SK-N-SH (cell line): ENCODE data around the gene TFB1M. TPM values are rescaled to one million over a fixed set of nuclear protein-coding genes. Genes with fewer than 3 reads are reported as not detected.

Experiments
- CTCF ChIA-PET: fragments of 300-600, 350-600 bp; formaldehyde crosslinking; extraction: SDS; loops from one replicate; lab custom pipeline; 2021; lab: Yijun Ruan, JAX
- POLR2A ChIA-PET: fragments of 350-600 bp; sonication (Branson Sonifier 250); formaldehyde crosslinking; extraction: SDS; loops from one replicate; lab custom pipeline; 2020; ENCODE audit warnings: antibody characterized with exemption, inconsistent platforms; lab: Yijun Ruan, JAX
- DNase-seq: peaks from one replicate; pipeline ENCODE4 v3.0.0; 2012
- H2AFZ ChIP-seq: fragments of 200-600 bp; sonication (generic); 2 replicates; pipeline ENCODE4 v1.8.1; 2016; ENCODE audit warnings: antibody characterized with exemption, mild to moderate bottlenecking, low read depth
- H3F3A ChIP-seq: fragments of 200-600 bp; sonication (generic); replicated peaks from 2 replicates; pipeline ENCODE3; 2016; ENCODE audit warnings: antibody characterized with exemption, mild to moderate bottlenecking; ENCODE audit not compliant: insufficient read depth
- H3K27ac ChIP-seq, 2 experiments: fragments of 200-500 bp in 1 of 2; fragments of 200-600 bp in 1 of 2; sonication (Bioruptor generic) in 1 of 2; sonication (generic), shearing (Covaris generic) in 1 of 2; 2 replicates each; pipeline versions ENCODE4 v1.5.1 to v1.6.1; 2014 to 2016; ENCODE audit warnings: low read depth in 2 of 2, inconsistent platforms in 1 of 2, low read length in 1 of 2, mild to moderate bottlenecking in 1 of 2, mixed read lengths in 1 of 2
- H3K27me3 ChIP-seq: fragments of 200-600 bp; sonication (generic), shearing (Covaris generic); 2 replicates; pipeline ENCODE4 v1.6.1; 2016; ENCODE audit warnings: mixed run types; ENCODE audit not compliant: insufficient read depth
- H3K36me3 ChIP-seq, 2 experiments: fragments of 200-500 bp in 1 of 2; fragments of 200-600 bp in 1 of 2; sonication (Bioruptor generic) in 1 of 2; sonication (generic) in 1 of 2; replicated peaks in 1 of 2; 2 replicates each; pipeline versions ENCODE3 to v1.5.1; 2014 to 2016; ENCODE audit warnings: low read length in 1 of 2, mild to moderate bottlenecking in 1 of 2; ENCODE audit not compliant: insufficient read depth in 2 of 2, control insufficient read depth in 1 of 2
- H3K4me1 ChIP-seq, 2 experiments: fragments of 200-500 bp in 1 of 2; fragments of 200-600 bp in 1 of 2; sonication (Bioruptor generic) in 1 of 2; sonication (generic), shearing (Covaris generic) in 1 of 2; 2 replicates each; pipeline versions ENCODE4 v1.5.1 to v1.6.1; 2014 to 2016; ENCODE audit warnings: low read depth in 1 of 2, low read length in 1 of 2, mixed run types in 1 of 2; ENCODE audit not compliant: insufficient read depth in 2 of 2, control insufficient read depth in 1 of 2
- H3K4me2 ChIP-seq: fragments of 200-600 bp; sonication (generic), shearing (Covaris generic); 2 replicates; pipeline ENCODE4 v1.6.1; 2017; ENCODE audit warnings: mixed run types
- H3K4me3 ChIP-seq, 2 experiments: fragments of 200-500 bp in 1 of 2; fragments of 200-600 bp in 1 of 2; sonication (Bioruptor generic) in 1 of 2; sonication (generic), shearing (Covaris generic) in 1 of 2; 2 replicates each; pipeline versions ENCODE4 v1.5.1 to v1.8.1; 2014 to 2016; ENCODE audit warnings: low read depth in 2 of 2, inconsistent platforms in 1 of 2, low read length in 1 of 2, mild to moderate bottlenecking in 1 of 2, mixed read lengths in 1 of 2, moderate library complexity in 1 of 2
- H3K79me2 ChIP-seq: fragments of 200-600 bp; sonication (generic); 2 replicates; pipeline ENCODE4 v1.8.1; 2017; ENCODE audit warnings: mild to moderate bottlenecking; ENCODE audit not compliant: insufficient read depth
- H3K9ac ChIP-seq: fragments of 200-600 bp; sonication (generic); 2 replicates; pipeline ENCODE4 v1.6.1; 2017; ENCODE audit warnings: mixed run types
- H3K9me2 ChIP-seq: fragments of 200-600 bp; sonication (generic); 2 replicates; pipeline ENCODE4 v1.6.1; 2017; ENCODE audit warnings: mixed run types
- H3K9me3 ChIP-seq: fragments of 200-600 bp; sonication (generic); 2 replicates; pipeline ENCODE4 v1.6.1; 2017; ENCODE audit warnings: mixed run types, mild to moderate bottlenecking, moderate library complexity
- H4K20me1 ChIP-seq: fragments of 200-600 bp; sonication (generic); 2 replicates; pipeline ENCODE4 v1.6.1; 2017; ENCODE audit warnings: mild to moderate bottlenecking, mixed run types; ENCODE audit not compliant: insufficient read depth
- CHD2 ChIP-seq: fragments of 150-350 bp; IDR thresholded peaks from 2 replicates; pipeline ENCODE4 v1.6.1; 2018; ENCODE audit warnings: low read length; ENCODE audit not compliant: partially characterized antibody
- ELF1 ChIP-seq: IDR thresholded peaks from 2 replicates; pipeline ENCODE4 v1.4.0; 2012
- EP300 ChIP-seq, 2 experiments: IDR thresholded peaks; 2 replicates each; pipeline versions ENCODE4 v1.4.0 to v1.6.1; 2012; ENCODE audit warnings: borderline replicate concordance in 1 of 2, low read depth in 1 of 2, low read length in 1 of 2
- EZH2phosphoT487 ChIP-seq: fragments of 200-600 bp; sonication (generic); IDR thresholded peaks from 2 replicates; pipeline ENCODE4 v1.6.1; 2017; ENCODE audit warnings: low read depth, mixed run types, mild to moderate bottlenecking, antibody characterized with exemption, moderate library complexity, borderline replicate concordance
- FOSL2 ChIP-seq: IDR thresholded peaks from 2 replicates; pipeline ENCODE4 v1.4.0; 2012; ENCODE audit warnings: low read depth, mild to moderate bottlenecking, moderate library complexity, borderline replicate concordance
- FOXJ3 ChIP-seq: sonication (generic); formaldehyde crosslinking; IDR thresholded peaks from 2 replicates; pipeline ENCODE4 v1.5.1; 2020; ENCODE audit warnings: mild to moderate bottlenecking, missing genetic modification reagents
- FOXM1 ChIP-seq: IDR thresholded peaks from 2 replicates; pipeline ENCODE4 v1.4.0; 2012; ENCODE audit warnings: low read depth, mild to moderate bottlenecking
- GABPA ChIP-seq: IDR thresholded peaks from 2 replicates; pipeline ENCODE4 v1.4.0; 2012; ENCODE audit warnings: low read depth, mild to moderate bottlenecking
- GATA2 ChIP-seq: sonication (generic); formaldehyde crosslinking; IDR thresholded peaks from 2 replicates; pipeline ENCODE4 v1.5.0; 2020; ENCODE audit warnings: mild to moderate bottlenecking, missing genetic modification reagents
- JUND ChIP-seq: IDR thresholded peaks from 2 replicates; pipeline ENCODE4 v1.4.0; 2012
- MAX ChIP-seq: IDR thresholded peaks from 2 replicates; pipeline ENCODE4 v1.4.0; 2012; ENCODE audit warnings: low read depth
- MEF2A ChIP-seq: IDR thresholded peaks from 2 replicates; pipeline ENCODE4 v1.4.0; 2012; ENCODE audit warnings: low read depth, borderline replicate concordance
- MXI1 ChIP-seq: IDR thresholded peaks from 2 replicates; pipeline ENCODE4 v1.6.1; 2012; ENCODE audit warnings: mild to moderate bottlenecking, low read depth, low read length, improper control_type of control experiment
- RAD21 ChIP-seq: IDR thresholded peaks from 2 replicates; pipeline ENCODE4 v1.6.1; 2012; ENCODE audit warnings: mild to moderate bottlenecking, low read length
- RCOR1 ChIP-seq: fragments of 150-350 bp; IDR thresholded peaks from 2 replicates; pipeline ENCODE4 v1.6.1; 2017; ENCODE audit warnings: antibody characterized with exemption, low read length
- REST ChIP-seq: IDR thresholded peaks from 2 replicates; pipeline ENCODE4 v1.6.1; 2012; ENCODE audit warnings: mild to moderate bottlenecking, low read depth, low read length, moderate library complexity
- RFX5 ChIP-seq: IDR thresholded peaks from 2 replicates; pipeline ENCODE4 v1.6.1; 2012; ENCODE audit warnings: mild to moderate bottlenecking, improper control_type of control experiment, low read length
- RXRA ChIP-seq: IDR thresholded peaks from 2 replicates; pipeline ENCODE4 v1.4.0; 2012; ENCODE audit warnings: low read depth, mild to moderate bottlenecking, borderline replicate concordance
- SIN3A ChIP-seq: IDR thresholded peaks from 2 replicates; pipeline ENCODE4 v1.6.1; 2012; ENCODE audit warnings: low read depth, mild to moderate bottlenecking, low read length, moderate library complexity, borderline replicate concordance
- SMC3 ChIP-seq: IDR thresholded peaks from 2 replicates; pipeline ENCODE4 v1.6.1; 2012; ENCODE audit warnings: low read depth, low read length, improper control_type of control experiment
- TCF12 ChIP-seq: IDR thresholded peaks from 2 replicates; pipeline ENCODE4 v1.4.0; 2012
- WGBS: methylation state at CpG from one replicate; pipeline ENCODE4 v1.1.6; 2017; ENCODE audit warnings: low lambda C conversion rate; 5-methylcytosine and 5-hydroxymethylcytosine counted together
- polyA plus RNA-seq, 3 experiments: library from polyadenylated mRNA; depleted of rRNA; stranded (reverse); fragments of >200 nt; gene quantifications; 2 replicates each; pipeline ENCODE4 v1.2.3, GENCODE V29; 2012
- TF ChIP-seq, protein P1 (sequence below): fragments of 150-350 bp; IDR thresholded peaks from 2 replicates; pipeline ENCODE4 v1.6.1; 2016; ENCODE audit warnings: mild to moderate bottlenecking, low read depth, low read length
- TF ChIP-seq, protein P2 (sequence below): IDR thresholded peaks from 2 replicates; pipeline ENCODE4; 2012
- TF ChIP-seq, protein P3 (sequence below): IDR thresholded peaks from 2 replicates; pipeline ENCODE4 v1.4.0; 2012; ENCODE audit warnings: low read depth, borderline replicate concordance

TFB1M gene
- polyA plus RNA-seq, 1 of the 3 experiments (the other 2 are of a cell fraction) = 28.4 TPM

GRCh38 chr6:155347800-155348199 lies 33.5 kb upstream of the TFB1M start:
- Histone ChIP-seq H3K4me3 (no peak overlapping the region), H3K4me2 (no peak overlapping the region), H3F3A (peaks cover 3% of the 10 kb centered on the region), H3K27ac (no peak overlapping the region), H2AFZ (no peak overlapping the region), H3K4me1 (no peaks in the 10 kb centered on the region), H3K9me2 (no peaks in the 10 kb centered on the region), H3K79me2 (no peaks in the 10 kb centered on the region), H3K27me3 (no peaks in the 10 kb centered on the region), H3K9ac (no peak overlapping the region), H3K9me3 (no peaks in the 10 kb centered on the region; the same call in 1 of the 2 replicates), H3K36me3 (no peaks in the 10 kb centered on the region), H4K20me1 (no peaks in the 10 kb centered on the region)
- CTCF ChIA-PET = no interaction called here
- WGBS = 56% methylated on average over 1 of the region's 1 CpG
- TF ChIP-seq MAX (no peak), RFX5 (no peak), FOSL2 (no peak), SIN3A (no peak), SMC3 (no peak), CHD2 (no peak), ELF1 (no peak), TCF12 (no peak), RAD21 (no peak), EZH2phosphoT487 (no peak), GATA2 (CRISPR knock-in tag) (no peak), JUND (no peak), RCOR1 (no peak), MEF2A (no peak), FOXJ3 (CRISPR knock-in tag) (no peak)
- TF ChIP-seq, protein P1, sequence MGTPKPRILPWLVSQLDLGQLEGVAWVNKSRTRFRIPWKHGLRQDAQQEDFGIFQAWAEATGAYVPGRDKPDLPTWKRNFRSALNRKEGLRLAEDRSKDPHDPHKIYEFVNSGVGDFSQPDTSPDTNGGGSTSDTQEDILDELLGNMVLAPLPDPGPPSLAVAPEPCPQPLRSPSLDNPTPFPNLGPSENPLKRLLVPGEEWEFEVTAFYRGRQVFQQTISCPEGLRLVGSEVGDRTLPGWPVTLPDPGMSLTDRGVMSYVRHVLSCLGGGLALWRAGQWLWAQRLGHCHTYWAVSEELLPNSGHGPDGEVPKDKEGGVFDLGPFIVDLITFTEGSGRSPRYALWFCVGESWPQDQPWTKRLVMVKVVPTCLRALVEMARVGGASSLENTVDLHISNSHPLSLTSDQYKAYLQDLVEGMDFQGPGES = no peak
- TF ChIP-seq, protein P2, sequence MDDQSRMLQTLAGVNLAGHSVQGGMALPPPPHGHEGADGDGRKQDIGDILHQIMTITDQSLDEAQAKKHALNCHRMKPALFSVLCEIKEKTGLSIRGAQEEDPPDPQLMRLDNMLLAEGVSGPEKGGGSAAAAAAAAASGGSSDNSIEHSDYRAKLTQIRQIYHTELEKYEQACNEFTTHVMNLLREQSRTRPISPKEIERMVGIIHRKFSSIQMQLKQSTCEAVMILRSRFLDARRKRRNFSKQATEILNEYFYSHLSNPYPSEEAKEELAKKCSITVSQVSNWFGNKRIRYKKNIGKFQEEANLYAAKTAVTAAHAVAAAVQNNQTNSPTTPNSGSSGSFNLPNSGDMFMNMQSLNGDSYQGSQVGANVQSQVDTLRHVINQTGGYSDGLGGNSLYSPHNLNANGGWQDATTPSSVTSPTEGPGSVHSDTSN = no peak
- no peak for DNase-seq
- POLR2A ChIA-PET = no interaction called here

GRCh38 chr6:155346957-155347356 lies 32.7 kb upstream of the TFB1M start:
- Histone ChIP-seq H3K9me3 (no peaks in the 10 kb centered on the region; the same call in 1 of the 2 replicates), H3K9ac (no peak overlapping the region), H3K27ac (no peak overlapping the region), H3K4me3 (no peak overlapping the region), H3K4me2 (no peak overlapping the region), H3K27me3 (no peaks in the 10 kb centered on the region), H3K79me2 (no peaks in the 10 kb centered on the region), H2AFZ (no peak overlapping the region), H3K36me3 (no peaks in the 10 kb centered on the region), H4K20me1 (no peaks in the 10 kb centered on the region), H3K4me1 (no peaks in the 10 kb centered on the region), H3F3A (peaks cover 3% of the 10 kb centered on the region), H3K9me2 (no peaks in the 10 kb centered on the region)
- no peak for DNase-seq
- ChIA-PET CTCF (no interaction called here), POLR2A (no interaction called here)
- TF ChIP-seq RXRA (no peak), SIN3A (no peak), REST (no peak), GABPA (no peak), RCOR1 (no peak), RFX5 (no peak), JUND (no peak), MXI1 (no peak), EP300 (IDR thresholded peaks at IDR 0.05; ENCODE audit: borderline replicate concordance in 1 of 2, low read depth in 1 of 2, low read length in 1 of 2) (no peak), FOXM1 (no peak)
- TF ChIP-seq, protein P3, sequence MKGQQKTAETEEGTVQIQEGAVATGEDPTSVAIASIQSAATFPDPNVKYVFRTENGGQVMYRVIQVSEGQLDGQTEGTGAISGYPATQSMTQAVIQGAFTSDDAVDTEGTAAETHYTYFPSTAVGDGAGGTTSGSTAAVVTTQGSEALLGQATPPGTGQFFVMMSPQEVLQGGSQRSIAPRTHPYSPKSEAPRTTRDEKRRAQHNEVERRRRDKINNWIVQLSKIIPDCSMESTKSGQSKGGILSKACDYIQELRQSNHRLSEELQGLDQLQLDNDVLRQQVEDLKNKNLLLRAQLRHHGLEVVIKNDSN = no peak
